ENCODE data around the gene BRSK2. TPM values are rescaled to one million over a fixed set of nuclear protein-coding genes. Genes with fewer than 3 reads are reported as not detected.

The BRSK2 gene
- total RNA-seq, 2 donors from 2014 or later: 0.17 to 0.33 TPM

DNA sequence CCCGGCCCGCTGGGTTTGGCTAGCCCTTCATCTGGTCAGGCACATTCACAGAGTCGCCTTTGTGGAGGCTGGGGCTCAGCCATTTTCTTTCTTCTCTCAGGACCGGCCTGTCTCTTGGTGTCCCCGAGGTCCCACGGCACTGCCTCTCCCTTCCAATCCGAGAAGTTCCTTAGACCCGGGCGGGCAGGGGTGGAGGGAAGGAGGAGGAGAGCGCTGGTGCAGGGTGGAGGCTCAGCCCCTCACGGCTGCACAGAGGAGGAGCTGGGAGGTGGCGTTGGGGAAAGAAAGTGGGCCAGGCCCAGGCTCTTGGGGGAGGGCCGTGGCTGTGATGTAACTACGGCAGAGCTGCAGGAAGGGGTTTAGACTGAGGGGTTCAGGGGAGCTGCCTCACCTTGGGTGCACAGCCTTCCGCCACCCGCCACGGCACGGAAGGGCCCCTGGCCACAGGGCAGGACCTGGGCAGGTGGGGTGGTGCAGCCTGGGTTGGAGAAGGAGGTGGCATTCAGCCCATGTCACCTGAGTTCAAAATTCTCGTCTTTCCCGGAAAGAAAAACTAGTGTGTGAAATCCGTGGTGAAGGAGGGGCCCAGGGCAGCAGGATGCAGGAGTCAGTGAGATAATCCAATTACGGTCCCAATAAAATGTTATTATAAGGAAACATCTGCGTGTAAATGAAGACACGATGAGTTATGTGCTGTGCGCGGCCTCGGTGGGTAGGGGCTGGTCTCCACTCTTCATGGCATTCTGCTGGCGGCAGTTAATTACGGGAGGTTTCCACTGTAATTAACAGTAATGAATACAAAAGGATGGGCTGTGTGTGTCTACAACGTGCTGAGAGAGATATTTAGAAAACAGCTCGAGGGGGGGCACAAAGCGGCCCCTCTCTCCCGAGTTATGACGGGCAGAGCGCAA, 1.7 kb downstream of the BRSK2 start:
- peaks cover 16 to 18% of the 10 kb centered on the region in 2 donors for H3K27me3 Mint-ChIP-seq
- no peaks in the 10 kb centered on the region for H3K4me1 Mint-ChIP-seq (ENCODE audit: low read depth in 2 of 2)
- ATAC-seq (no peak), DNase-seq (ENCODE audit: low spot score) (no peak)
- H3K36me3 Mint-ChIP-seq: no peaks in the 10 kb centered on the region
- H3K27ac Mint-ChIP-seq: no peak overlapping the region
- H3K9me3 Mint-ChIP-seq: no peaks in the 10 kb centered on the region
- peak overlapping the region; percentile 15 for H3K4me3 Mint-ChIP-seq

DNA sequence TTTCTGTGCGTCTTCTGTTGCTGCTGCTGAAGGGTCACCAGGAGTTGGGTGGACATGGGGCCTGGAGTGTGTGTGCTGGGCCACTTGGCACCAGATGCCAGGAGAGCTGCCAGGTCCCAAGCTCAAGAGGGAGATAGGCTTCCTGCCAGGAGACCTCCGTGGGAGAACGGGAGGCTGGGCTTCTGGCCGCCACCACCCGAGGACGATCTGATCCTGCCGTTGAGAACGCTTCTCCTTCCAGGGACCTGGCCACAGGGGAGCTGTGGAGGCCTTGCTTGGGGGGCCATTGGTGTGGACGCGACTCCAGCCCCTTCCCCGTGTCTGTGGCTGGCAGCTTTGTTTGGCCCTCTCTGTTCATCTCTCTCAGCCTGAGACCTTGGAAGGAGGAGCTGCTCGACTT, 2.4 kb downstream of the BRSK2 start:
- Mint-ChIP-seq H3K4me1 (ENCODE audit: low read depth in 2 of 2) (no peaks in the 10 kb centered on the region), H3K36me3 (no peaks in the 10 kb centered on the region), H3K27ac (no peak overlapping the region)

DNA sequence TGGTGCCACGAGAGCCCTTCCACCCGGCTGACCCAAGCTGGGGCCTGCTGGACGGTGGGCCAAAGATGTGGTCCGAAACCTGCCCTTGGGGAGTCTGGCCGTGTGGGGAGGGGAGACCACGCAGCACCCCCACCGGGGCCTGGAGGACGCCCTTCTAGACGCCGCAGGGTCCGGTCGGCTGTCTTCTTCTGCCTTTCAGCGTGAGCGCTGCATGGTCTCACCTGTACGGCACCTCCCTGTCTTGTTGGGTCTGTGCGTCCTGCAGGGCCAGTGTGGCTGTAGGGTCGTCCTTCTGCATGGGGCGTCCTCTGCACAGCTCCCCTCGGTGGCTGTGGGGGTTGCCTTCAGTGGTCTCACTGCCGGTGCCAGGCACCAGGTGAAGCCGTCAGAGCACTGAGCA, 2.8 kb downstream of the BRSK2 start:
- no peaks in the 10 kb centered on the region for H3K9me3 Mint-ChIP-seq
- peaks cover 14 to 16% of the 10 kb centered on the region in 2 donors for H3K27me3 Mint-ChIP-seq
- no peak overlapping the region for H3K4me3 Mint-ChIP-seq

More for the DNA sequence above, 2.4 kb downstream of the BRSK2 start:
- no peak overlapping the region for H3K4me3 Mint-ChIP-seq
- ATAC-seq (no peak), DNase-seq (ENCODE audit: low spot score) (no peak)
- H3K27me3 Mint-ChIP-seq: peaks cover 14 to 16% of the 10 kb centered on the region in 2 donors
- no peaks in the 10 kb centered on the region for H3K9me3 Mint-ChIP-seq

DNA sequence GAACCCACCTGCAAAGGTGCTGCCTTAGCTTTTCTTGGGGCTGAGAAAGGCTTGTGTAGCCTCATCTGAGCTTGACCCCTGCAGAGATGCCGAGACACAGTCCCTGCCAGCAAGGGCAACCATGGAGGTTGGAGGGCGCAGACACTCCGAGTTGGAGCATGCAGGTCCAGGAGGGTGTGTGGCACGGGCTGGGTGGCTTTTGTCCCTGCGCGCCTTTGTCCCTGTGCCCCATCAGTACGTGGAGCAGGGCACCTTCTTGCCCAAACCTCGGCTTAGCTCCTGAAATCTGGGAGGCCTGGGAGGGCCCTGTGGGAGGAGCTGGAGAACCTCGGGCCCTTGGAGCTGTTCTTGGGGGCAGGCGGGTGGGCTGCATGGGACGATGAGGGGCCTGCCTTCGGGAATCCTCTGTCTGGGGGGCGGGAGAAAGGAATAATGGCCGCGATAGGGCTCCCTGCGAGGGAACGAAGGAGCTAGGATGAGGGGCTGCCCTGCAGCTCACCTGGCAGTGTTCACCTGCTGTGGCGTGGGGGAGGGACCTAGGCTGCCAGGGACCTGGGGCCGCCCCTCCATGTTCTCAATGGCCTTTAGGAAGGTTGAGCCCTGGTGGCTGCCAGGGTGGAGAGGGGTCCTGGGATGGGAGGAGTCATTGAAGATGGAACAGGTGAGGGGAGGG, 3.4 kb downstream of the BRSK2 start:
- Mint-ChIP-seq H3K27ac (no peak overlapping the region), H3K36me3 (no peaks in the 10 kb centered on the region), H3K4me1 (ENCODE audit: low read depth in 2 of 2) (no peaks in the 10 kb centered on the region), H3K27me3 (peaks cover 14 to 16% of the 10 kb centered on the region in 2 donors), H3K4me3 (no peak overlapping the region), H3K9me3 (no peaks in the 10 kb centered on the region)
- ATAC-seq (no peak), DNase-seq (ENCODE audit: low spot score) (peak; percentile 48)

More for the DNA sequence above, 2.8 kb downstream of the BRSK2 start:
- H3K4me1 Mint-ChIP-seq (ENCODE audit: low read depth in 2 of 2): no peaks in the 10 kb centered on the region
- ATAC-seq (no peak), DNase-seq (ENCODE audit: low spot score) (peak; percentile 56)
- no peak overlapping the region for H3K27ac Mint-ChIP-seq
- no peaks in the 10 kb centered on the region for H3K36me3 Mint-ChIP-seq

DNA sequence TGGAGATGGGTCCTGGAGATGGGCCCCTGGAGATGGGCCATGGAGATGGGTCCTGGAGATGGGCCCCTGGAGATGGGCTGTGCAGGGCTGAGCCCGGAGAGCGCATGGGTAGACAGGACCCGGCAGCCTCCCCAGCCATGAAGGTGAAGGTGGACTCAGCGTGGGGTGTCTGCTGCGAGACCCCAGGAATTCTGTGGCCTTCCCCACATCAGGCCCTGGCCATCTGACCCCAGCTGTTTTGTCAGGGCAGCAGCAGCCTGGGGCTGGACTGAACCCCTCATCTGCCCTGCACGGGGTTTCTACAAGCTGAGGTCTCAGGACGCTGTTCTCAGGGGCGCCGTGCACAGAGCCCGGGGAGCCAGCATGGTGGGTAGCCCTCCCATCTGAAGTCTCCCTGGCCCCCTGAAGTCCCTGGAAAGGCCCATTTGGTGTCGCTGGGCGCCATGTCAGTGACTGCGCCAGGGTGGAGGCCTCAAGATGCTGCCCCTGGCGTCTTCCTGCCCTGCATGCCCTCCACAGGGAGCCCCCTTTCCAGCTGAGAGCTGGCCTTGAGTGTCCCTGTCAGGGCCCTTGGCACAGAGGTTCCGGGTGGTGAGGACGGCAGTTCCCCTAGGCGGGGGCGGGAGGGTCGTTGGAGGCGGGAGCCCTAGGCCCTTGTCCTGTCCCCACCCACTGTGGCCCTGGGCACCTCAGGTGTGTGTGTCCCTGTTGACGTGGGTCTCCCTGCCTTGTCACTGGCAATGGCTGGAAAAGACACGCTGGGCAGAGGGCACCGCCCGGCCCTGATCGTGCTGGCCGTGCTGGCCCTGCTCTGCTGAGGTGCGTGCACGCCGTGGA, 5.4 kb downstream of the BRSK2 start:
- H3K9me3 Mint-ChIP-seq: no peaks in the 10 kb centered on the region
- no peak for ATAC-seq
- no peak for DNase-seq (ENCODE audit: low spot score)
- peaks cover 14 to 16% of the 10 kb centered on the region in 2 donors for H3K27me3 Mint-ChIP-seq
- H3K36me3 Mint-ChIP-seq: no peaks in the 10 kb centered on the region
- no peak overlapping the region for H3K27ac Mint-ChIP-seq
- H3K4me1 Mint-ChIP-seq (ENCODE audit: low read depth in 2 of 2): no peaks in the 10 kb centered on the region
- no peak overlapping the region for H3K4me3 Mint-ChIP-seq

DNA sequence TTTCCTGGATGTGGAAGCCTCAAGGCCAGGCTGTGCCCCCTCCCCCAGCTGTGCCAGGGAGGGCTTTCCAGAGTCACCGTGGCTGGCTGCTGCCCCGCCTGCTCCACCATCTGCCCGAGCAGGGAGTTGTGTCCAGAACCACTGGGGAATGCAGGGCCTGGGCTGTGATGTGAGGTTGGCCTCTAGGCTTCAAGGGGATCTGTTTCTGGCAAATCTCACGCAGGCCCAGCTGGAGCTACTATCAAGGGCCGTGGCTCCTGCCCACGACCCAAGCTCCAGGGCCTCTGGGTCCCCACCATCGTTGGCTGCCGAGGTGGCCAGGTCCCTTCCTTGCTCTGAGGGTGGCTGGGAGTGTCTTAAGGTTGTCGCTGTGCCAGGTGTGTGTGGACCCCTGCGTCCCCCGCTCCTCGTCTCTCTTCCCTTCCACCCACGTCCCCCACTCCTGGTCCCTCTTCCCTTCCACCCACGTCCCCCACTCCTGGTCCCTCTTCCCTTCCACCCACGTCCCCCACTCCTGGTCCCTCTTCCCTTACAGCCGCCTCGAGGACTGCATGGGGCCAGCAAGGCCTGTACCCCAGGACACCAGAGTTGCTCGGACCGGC, 6.1 kb downstream of the BRSK2 start:
- Mint-ChIP-seq H3K9me3 (no peaks in the 10 kb centered on the region), H3K4me1 (ENCODE audit: low read depth in 2 of 2) (no peaks in the 10 kb centered on the region), H3K27ac (no peak overlapping the region), H3K36me3 (no peaks in the 10 kb centered on the region), H3K27me3 (peaks cover 14 to 16% of the 10 kb centered on the region in 2 donors), H3K4me3 (no peak overlapping the region)
- no peak for DNase-seq (ENCODE audit: low spot score)
- no peak for ATAC-seq

DNA sequence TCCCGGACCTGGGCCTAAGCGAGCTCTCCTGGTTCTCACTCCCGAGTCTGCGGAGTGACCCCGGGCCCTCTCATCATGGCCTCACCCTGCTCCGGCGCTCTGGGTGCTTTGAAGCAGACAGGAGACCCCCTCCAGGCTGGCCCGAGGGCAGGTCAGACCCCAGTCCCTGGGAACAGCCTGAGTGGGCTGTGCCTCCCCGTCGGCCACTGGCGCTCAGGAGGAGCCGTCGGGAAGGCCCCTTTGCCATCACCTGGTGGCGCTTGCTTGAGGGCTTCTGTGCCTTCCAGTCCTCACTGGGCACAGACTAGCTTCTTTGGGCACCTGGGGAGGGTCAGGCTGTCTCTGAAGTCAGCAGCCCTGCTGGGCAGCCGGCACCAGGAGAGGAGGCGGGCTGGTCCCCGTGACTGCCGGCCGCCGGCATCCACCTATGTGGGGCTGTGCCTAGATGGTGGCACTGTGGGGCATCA, 6.7 kb downstream of the BRSK2 start:
- H3K27ac Mint-ChIP-seq: no peak overlapping the region
- H3K27me3 Mint-ChIP-seq: peaks cover 11 to 12% of the 10 kb centered on the region in 2 donors
- no peaks in the 10 kb centered on the region for H3K4me1 Mint-ChIP-seq (ENCODE audit: low read depth in 2 of 2)
- H3K4me3 Mint-ChIP-seq: no peak overlapping the region
- no peak for ATAC-seq
- H3K36me3 Mint-ChIP-seq: no peaks in the 10 kb centered on the region
- no peaks in the 10 kb centered on the region for H3K9me3 Mint-ChIP-seq
- DNase-seq (ENCODE audit: low spot score): no peak

DNA sequence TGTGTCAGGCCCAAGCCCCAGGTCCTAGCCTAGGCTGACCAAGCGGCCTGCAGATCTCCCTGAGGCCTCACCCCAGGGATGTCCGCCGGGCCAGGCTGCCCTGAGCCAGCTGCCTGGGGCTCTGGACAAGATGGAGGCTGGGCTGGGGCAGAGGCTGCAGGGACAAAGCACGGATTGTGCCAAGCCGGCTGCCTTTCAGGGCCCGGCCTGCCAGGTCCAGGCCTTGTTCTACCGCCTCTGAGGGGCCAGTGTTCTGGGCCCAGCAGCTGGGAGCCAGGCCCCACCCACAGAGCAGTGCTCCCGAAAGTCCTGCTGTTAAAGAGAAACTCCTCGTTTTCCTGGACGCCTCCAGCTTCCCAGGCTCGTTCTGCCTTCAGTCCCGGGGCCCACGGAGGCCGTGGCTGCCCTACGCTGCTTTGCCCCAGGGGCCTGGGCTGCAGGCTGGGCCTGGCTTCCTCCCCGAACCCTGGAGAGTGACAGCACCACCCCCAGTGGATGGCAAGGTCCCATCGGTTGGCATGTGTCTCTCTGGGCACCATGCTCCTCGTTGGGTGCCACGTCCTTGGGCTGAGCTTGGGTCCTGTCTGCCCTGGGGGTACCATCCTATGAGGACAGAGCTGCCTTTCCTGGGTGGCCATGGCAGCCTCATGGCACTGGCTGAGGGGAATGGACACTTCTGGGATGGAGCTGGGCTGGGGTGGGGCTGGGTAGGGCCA, 7.6 kb downstream of the BRSK2 start:
- Mint-ChIP-seq H3K27me3 (peaks cover 3 to 4% of the 10 kb centered on the region in 2 donors), H3K36me3 (no peaks in the 10 kb centered on the region), H3K4me1 (ENCODE audit: low read depth in 2 of 2) (no peaks in the 10 kb centered on the region), H3K4me3 (no peak overlapping the region), H3K9me3 (no peaks in the 10 kb centered on the region), H3K27ac (no peak overlapping the region)
- ATAC-seq (no peak), DNase-seq (ENCODE audit: low spot score) (no peak)

DNA sequence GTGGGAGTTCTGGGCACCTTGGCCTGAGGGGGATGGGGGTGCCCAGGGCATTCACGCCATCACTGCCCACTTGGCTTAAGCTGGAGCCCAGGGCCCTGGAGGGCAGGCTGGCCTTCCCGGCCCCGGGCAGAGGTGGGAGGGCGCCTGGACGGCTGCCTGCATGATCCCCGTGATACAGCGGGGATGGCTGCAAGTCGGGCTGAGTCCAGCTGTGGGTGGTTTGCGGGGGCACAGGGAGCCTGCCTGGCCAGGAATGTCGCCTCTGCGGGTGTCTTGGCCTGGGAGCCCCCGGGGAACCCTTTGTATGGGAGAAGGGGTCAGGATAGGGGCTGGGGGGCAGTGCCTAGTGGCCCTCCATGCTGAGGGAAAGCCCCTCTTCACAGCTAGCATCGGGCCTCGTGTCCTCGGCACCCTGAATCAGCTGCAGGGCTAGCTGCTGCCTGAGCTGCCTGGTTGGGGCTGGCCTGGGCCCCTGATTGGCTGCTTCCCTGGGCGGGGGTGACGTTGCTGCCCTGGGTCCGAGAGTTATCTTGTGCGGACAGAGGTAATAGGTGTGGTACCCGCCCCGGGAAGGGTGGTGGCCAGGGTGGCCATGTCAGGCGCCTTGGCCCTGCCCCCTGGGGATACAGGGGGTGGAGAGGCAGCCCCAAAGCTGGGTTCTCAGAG, 8.3 kb downstream of the BRSK2 start:
- Mint-ChIP-seq H3K4me1 (ENCODE audit: low read depth in 2 of 2) (no peaks in the 10 kb centered on the region), H3K4me3 (no peak overlapping the region), H3K27ac (no peak overlapping the region), H3K9me3 (no peaks in the 10 kb centered on the region), H3K27me3 (peaks cover 0 to 4% of the 10 kb centered on the region in 2 donors), H3K36me3 (no peaks in the 10 kb centered on the region)
- DNase-seq (ENCODE audit: low spot score): no peak
- no peak for ATAC-seq

DNA sequence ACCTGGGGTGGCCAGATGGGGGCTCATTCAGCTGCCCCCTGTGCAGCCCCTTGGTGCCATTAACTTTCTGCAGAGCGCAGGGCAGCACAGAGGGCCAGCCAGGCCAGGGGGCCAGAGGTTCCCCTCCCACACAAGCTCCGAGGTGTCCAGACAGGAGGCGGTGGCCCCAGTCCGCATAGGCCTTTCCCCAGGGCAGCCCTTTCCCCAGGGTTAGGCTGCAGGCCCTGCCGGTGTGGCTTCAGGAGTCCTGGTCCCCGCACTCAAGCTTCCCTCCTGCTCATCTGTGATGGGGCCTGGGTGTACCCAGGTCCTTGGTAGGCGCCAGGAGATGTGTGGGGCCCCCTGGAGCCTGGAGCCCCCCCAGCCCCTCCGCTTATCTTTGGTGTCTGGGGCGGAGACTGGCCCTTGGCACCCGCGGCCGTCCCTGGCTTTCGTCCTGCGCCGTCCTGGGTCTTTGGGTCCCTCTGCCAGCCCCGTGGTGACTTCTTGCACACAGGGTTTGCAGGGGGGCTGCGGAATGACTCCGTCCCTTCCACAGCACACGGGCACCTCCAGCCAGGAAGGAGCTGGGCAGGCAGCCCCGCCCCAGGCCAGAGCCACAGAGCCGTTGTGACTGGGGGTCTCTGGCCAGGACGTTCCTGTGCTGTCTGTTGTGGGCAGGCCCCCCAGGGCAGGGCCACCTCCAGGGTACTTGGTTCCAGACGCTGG, 8.9 kb downstream of the BRSK2 start:
- ATAC-seq (no peak), DNase-seq (ENCODE audit: low spot score) (peak; percentile 42)
- no peak overlapping the region for H3K27ac Mint-ChIP-seq
- no peaks in the 10 kb centered on the region for H3K27me3 Mint-ChIP-seq
- no peaks in the 10 kb centered on the region for H3K9me3 Mint-ChIP-seq
- H3K36me3 Mint-ChIP-seq: no peaks in the 10 kb centered on the region
- H3K4me3 Mint-ChIP-seq: no peak overlapping the region
- H3K4me1 Mint-ChIP-seq (ENCODE audit: low read depth in 2 of 2): no peaks in the 10 kb centered on the region

DNA sequence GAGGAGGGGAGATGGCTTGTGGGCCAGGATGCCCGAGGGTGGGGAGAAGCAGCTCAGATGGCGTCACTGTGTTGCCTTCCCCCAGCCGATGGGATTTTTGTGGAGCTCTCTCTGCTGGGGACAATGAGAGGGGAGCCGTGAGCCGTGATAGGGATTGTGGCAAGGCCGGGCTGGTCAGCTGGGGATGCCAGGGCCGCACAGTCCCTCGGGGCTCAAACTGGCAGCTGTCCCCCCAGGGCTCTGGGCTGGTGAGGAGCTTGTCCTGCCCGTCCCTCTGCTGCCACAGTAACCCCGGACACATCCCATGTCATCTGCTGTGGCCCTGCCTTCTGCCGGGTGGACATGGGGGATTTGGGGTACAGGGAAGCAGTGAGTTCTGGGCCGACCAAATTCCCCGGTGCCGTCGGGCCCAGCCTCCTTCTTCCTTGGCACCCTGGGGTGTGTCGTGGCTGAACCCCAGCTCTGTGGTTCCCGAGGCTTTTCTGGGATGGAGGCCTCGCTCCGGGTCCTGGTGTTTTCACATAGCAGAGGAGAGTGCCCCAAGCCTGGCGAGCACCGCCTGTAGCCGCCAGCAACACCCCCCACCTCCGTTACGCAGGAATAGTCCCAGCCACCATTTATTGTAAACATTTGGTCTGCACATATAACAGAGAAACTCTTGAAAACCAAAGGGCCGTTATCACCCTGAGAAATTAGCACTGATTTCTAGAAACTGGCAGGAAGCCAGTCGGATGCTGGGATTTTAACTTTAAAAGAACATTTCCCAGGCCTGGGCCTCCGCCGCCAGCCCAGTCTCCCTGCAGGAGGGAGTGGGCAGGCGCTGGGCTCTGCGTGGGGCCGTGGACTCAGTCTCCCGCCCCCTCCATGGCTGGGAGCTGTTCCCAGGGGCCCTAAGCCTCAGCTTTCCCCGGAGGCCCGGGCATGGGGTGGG, 9.9 kb downstream of the BRSK2 start:
- peak; percentile 49 for DNase-seq (ENCODE audit: low spot score)
- H3K36me3 Mint-ChIP-seq: no peaks in the 10 kb centered on the region
- no peak overlapping the region for H3K27ac Mint-ChIP-seq
- H3K4me1 Mint-ChIP-seq (ENCODE audit: low read depth in 2 of 2): no peaks in the 10 kb centered on the region
- no peak for ATAC-seq
- H3K27me3 Mint-ChIP-seq: no peaks in the 10 kb centered on the region
- no peaks in the 10 kb centered on the region for H3K9me3 Mint-ChIP-seq
- no peak overlapping the region for H3K4me3 Mint-ChIP-seq

All from natural killer cell treated with Interleukin-12 subunit alpha and Interleukin-12 subunit beta and Interleukin-15 and Interleukin-18, amount 100 ng/mL, for 72 hours (primary cell).